KMS-11 (cell line): ENCODE data around the gene DOCK11.

ENCODE experiments used
- H2AFZ ChIP-seq: fragments of 200-600 bp; sonication (generic); 2 replicates; pipeline ENCODE4 v1.6.1; 2016; ENCODE audit warnings: antibody characterized with exemption, mixed run types, low read depth
- H3K27ac ChIP-seq: fragments of 200-600 bp; sonication (generic); 2 replicates; pipeline ENCODE4 v1.6.1; 2016; ENCODE audit warnings: mild to moderate bottlenecking, mixed run types
- H3K27me3 ChIP-seq: fragments of 200-600 bp; sonication (generic); 2 replicates; pipeline ENCODE4 v1.6.1; 2017; ENCODE audit warnings: mild to moderate bottlenecking, low read depth, mixed run types, moderate library complexity; ENCODE audit not compliant: insufficient read depth
- H3K36me3 ChIP-seq: fragments of 200-600 bp; sonication (generic); 2 replicates; pipeline ENCODE4 v1.6.1; 2017; ENCODE audit warnings: mild to moderate bottlenecking, mixed run types; ENCODE audit not compliant: insufficient read depth
- H3K4me1 ChIP-seq: fragments of 200-600 bp; sonication (generic); 2 replicates; pipeline ENCODE4 v1.6.1; 2016; ENCODE audit warnings: mild to moderate bottlenecking, low read depth, mixed run types; ENCODE audit not compliant: poor library complexity, severe bottlenecking
- H3K4me2 ChIP-seq: fragments of 200-600 bp; sonication (generic); 2 replicates; pipeline ENCODE4 v1.7.0; 2016; ENCODE audit warnings: mild to moderate bottlenecking, mixed run types
- H3K4me3 ChIP-seq: fragments of 200-600 bp; sonication (generic); IDR thresholded peaks from 2 replicates; pipeline ENCODE4 v1.6.1; 2017; ENCODE audit warnings: low read depth, low read length, mixed read lengths; ENCODE audit not compliant: insufficient read depth
- H3K79me2 ChIP-seq: fragments of 200-600 bp; sonication (generic); 2 replicates; pipeline ENCODE4 v1.6.1; 2016; ENCODE audit warnings: low read depth, mixed run types; ENCODE audit not compliant: insufficient read depth
- H3K9ac ChIP-seq: fragments of 200-600 bp; sonication (generic); 2 replicates; pipeline ENCODE4 v1.6.1; 2016; ENCODE audit warnings: mild to moderate bottlenecking, mixed run types
- H4K20me1 ChIP-seq: fragments of 200-600 bp; sonication (generic); 2 replicates; pipeline ENCODE4 v1.6.1; 2016; ENCODE audit warnings: mild to moderate bottlenecking, mixed run types; ENCODE audit not compliant: insufficient read depth
- CTCF ChIP-seq: fragments of 200-600 bp; sonication (generic); conservative IDR thresholded peaks from 2 replicates; pipeline ENCODE4 v1.6.1; 2017; ENCODE audit warnings: low read depth, mild to moderate bottlenecking, antibody characterized with exemption, low read length, moderate library complexity, mixed read lengths

DOCK11 gene

GRCh38 chrX:118724365-118724764, 228.8 kb downstream of the DOCK11 start:
- H3K9ac ChIP-seq, result no peak overlapping the region
- no peak overlapping the region for H3K4me2 ChIP-seq
- no peak overlapping the region for H3K4me3 ChIP-seq
- TF ChIP-seq CTCF, result no peak
- no peaks in the 10 kb centered on the region for H3K79me2 ChIP-seq
- peaks cover 5% of the 10 kb centered on the region for H3K4me1 ChIP-seq
- no peak overlapping the region for H2AFZ ChIP-seq
- no peak overlapping the region for H3K27ac ChIP-seq
- H3K36me3 ChIP-seq, result no peaks in the 10 kb centered on the region
- H3K27me3 ChIP-seq, result no peaks in the 10 kb centered on the region
- H4K20me1 ChIP-seq, result no peaks in the 10 kb centered on the region

- no peak for TF ChIP-seq CTCF
- H3K4me2 ChIP-seq, result no peak overlapping the region
These were observed 229.2 kb downstream of the DOCK11 start for GRCh38 chrX:118724775-118725174.

GRCh38 chrX:118726396-118726795, 230.8 kb downstream of the DOCK11 start:
- Histone ChIP-seq H3K9ac (no peak overlapping the region), H3K79me2 (no peaks in the 10 kb centered on the region), H4K20me1 (no peaks in the 10 kb centered on the region), H3K4me1 (peaks cover 5% of the 10 kb centered on the region), H3K27ac (no peak overlapping the region), H3K4me2 (peak overlapping the region; percentile 79; the same call in 1 of the 2 replicates), H3K4me3 (no peak overlapping the region), H2AFZ (no peak overlapping the region; the same call in 1 of the 2 replicates), H3K27me3 (no peaks in the 10 kb centered on the region), H3K36me3 (no peaks in the 10 kb centered on the region)
- TF ChIP-seq CTCF, result no peak

More at GRCh38 chrX:118724775-118725174, 229.2 kb downstream of the DOCK11 start:
- no peaks in the 10 kb centered on the region for H3K79me2 ChIP-seq
- no peak overlapping the region for H3K4me3 ChIP-seq
- no peak overlapping the region for H2AFZ ChIP-seq
- H3K36me3 ChIP-seq, result no peaks in the 10 kb centered on the region
- no peaks in the 10 kb centered on the region for H3K27me3 ChIP-seq
- no peaks in the 10 kb centered on the region for H4K20me1 ChIP-seq
- peaks cover 5% of the 10 kb centered on the region for H3K4me1 ChIP-seq
- no peak overlapping the region for H3K9ac ChIP-seq
- H3K27ac ChIP-seq, result no peak overlapping the region

- Histone ChIP-seq H4K20me1 (no peaks in the 10 kb centered on the region), H3K9ac (peak within 1 kb of the TSS; percentile 44; the same call in 1 of the 2 replicates), H3K27me3 (no peaks in the 10 kb centered on the region), H3K27ac (no peak within 1 kb of the TSS), H3K4me3 (no peak within 1 kb of the TSS), H3K4me1 (peaks cover 5% of the 10 kb centered on the region), H2AFZ (peak within 1 kb of the TSS; percentile 95), H3K79me2 (no peaks in the 10 kb centered on the region), H3K36me3 (no peaks in the 10 kb centered on the region), H3K4me2 (peak within 1 kb of the TSS; percentile 79)
- TF ChIP-seq CTCF, result no peak
These were observed 231.5 kb downstream of the DOCK11 start, which contains the start of gene IL13RA1 for GRCh38 chrX:118726887-118727685. Gene IL13RA1 (plus strand): TSS chrX:118727606. CDS start chrX:118727639, 33 bp downstream.
